ENCODE results near the gene POTEI.
"Not testable (repeated sequence)": the region's sequence is repeated elsewhere in the genome, so short reads cannot be mapped to it uniquely, and the experiment has no call there.

The POTEI gene

DNA sequence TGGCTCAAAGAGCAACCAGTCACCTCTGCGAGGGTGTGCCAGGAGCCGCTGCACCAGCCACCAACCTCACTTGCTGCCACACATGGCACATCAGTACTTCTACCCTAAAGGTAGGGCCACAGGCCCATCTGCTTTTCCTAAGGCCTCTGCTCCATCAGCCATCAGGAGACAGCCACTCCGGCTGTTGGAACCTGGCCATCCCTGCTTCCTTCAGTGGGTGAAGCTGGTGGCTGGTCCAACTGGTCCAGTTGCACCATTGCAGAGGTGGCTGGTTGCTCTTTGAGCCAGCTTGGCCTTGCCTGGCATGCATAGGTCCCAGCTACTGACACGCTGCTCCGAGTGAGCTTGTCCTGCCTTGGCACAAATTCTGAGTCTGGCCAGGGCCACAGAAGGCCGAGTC is 53.7 kb downstream of the POTEI start:
- H3K9me3 ChIP-seq (ENCODE audit: control insufficient read depth in 5 of 5, low read length in 5 of 5); H3K36me3 ChIP-seq (ENCODE audit: control insufficient read depth in 5 of 5, insufficient read depth in 5 of 5, low read length in 5 of 5); H3K4me1 ChIP-seq (ENCODE audit: control insufficient read depth in 5 of 5, insufficient read depth in 5 of 5, low read length in 5 of 5); H3K27me3 ChIP-seq (ENCODE audit: control insufficient read depth in 5 of 5, insufficient read depth in 4 of 5, low read length in 5 of 5); H3K4me3 ChIP-seq (ENCODE audit: low read depth in 1 of 5, low read length in 5 of 5); H3K27ac ChIP-seq (ENCODE audit: low read depth, low read length); H3K9ac ChIP-seq (ENCODE audit: low read length in 5 of 5): not testable (repeated sequence)

GRCh38 chr2:130454712-130455083 is 54.4 kb downstream of the POTEI start:
- H3K9ac ChIP-seq (ENCODE audit: low read length in 5 of 5); H3K9me3 ChIP-seq (ENCODE audit: control insufficient read depth in 5 of 5, low read length in 5 of 5); H3K36me3 ChIP-seq (ENCODE audit: control insufficient read depth in 5 of 5, insufficient read depth in 5 of 5, low read length in 5 of 5); H3K4me1 ChIP-seq (ENCODE audit: control insufficient read depth in 5 of 5, insufficient read depth in 5 of 5, low read length in 5 of 5); H3K27ac ChIP-seq (ENCODE audit: low read depth, low read length); H3K27me3 ChIP-seq (ENCODE audit: control insufficient read depth in 5 of 5, insufficient read depth in 4 of 5, low read length in 5 of 5); H3K4me3 ChIP-seq (ENCODE audit: low read depth in 1 of 5, low read length in 5 of 5): not testable (repeated sequence)

DNA sequence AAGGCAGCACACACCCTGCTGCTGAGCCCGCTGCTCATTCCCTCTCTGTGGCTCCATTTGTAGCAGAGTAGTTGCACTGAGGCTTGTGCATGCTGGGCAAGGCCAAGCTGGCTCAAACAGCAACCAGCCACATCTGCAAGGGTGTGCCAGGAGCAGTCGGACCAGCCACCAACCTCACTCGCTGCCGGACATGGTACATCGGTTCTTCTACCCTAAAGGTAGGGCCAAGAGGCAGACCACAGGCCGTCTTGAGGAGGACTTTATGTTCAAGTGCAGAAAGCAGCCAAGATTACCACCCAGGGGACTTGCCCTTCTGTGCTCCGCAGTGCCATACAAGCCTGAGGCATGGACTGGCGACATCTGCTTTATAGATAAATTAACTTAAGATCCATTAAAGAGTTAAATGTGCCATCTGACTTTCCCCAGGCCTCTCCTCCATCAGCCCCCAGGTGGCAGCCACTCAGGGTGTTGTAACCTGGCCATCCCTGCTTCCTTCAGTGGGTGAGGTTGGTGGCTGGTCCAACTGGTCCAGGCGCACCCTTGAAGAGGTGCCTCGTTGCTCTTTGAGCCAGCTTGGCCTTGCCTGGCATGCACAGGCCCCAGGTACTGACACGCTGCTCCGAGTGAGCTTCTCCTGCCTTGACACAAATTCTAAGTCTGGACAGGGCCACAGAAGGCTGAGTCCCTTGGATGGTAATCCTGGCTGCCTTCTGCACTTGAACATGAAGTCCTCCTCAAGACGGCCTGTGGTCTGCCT is 55.0 kb downstream of the POTEI start:
- H3K27ac ChIP-seq (ENCODE audit: low read depth, low read length); H3K4me1 ChIP-seq (ENCODE audit: control insufficient read depth in 5 of 5, insufficient read depth in 5 of 5, low read length in 5 of 5); H3K9me3 ChIP-seq (ENCODE audit: control insufficient read depth in 5 of 5, low read length in 5 of 5); H3K4me3 ChIP-seq (ENCODE audit: low read depth in 1 of 5, low read length in 5 of 5); H3K27me3 ChIP-seq (ENCODE audit: control insufficient read depth in 5 of 5, insufficient read depth in 4 of 5, low read length in 5 of 5); H3K36me3 ChIP-seq (ENCODE audit: control insufficient read depth in 5 of 5, insufficient read depth in 5 of 5, low read length in 5 of 5); H3K9ac ChIP-seq (ENCODE audit: low read length in 5 of 5): not testable (repeated sequence)

DNA sequence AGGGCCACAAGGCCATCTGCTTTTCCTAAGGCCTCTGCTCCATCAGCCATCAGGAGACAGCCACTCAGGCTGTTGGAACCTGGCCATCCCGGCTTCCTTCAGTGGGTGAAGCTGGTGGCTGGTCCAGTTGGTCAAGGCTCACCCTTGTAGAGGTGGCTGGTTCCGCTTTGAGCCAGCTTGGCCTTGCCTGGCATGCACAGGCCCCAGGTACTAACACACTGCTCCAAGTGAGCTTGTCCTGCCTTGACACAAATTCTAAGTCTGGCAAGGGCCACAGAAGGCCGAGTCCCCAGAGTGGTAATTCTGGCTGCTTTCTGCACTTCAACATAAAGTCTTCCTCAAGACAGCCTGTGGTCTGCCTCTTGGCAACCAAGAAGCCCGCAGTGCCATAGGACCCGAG is 56.2 kb downstream of the POTEI start:
- not testable (repeated sequence) for H3K27me3 ChIP-seq (ENCODE audit: control insufficient read depth in 5 of 5, insufficient read depth in 4 of 5, low read length in 5 of 5); H3K36me3 ChIP-seq (ENCODE audit: control insufficient read depth in 5 of 5, insufficient read depth in 5 of 5, low read length in 5 of 5); H3K9ac ChIP-seq (ENCODE audit: low read length in 5 of 5); H3K9me3 ChIP-seq (ENCODE audit: control insufficient read depth in 5 of 5, low read length in 5 of 5); H3K4me3 ChIP-seq (ENCODE audit: low read depth in 1 of 5, low read length in 5 of 5); H3K27ac ChIP-seq (ENCODE audit: low read depth, low read length); H3K4me1 ChIP-seq (ENCODE audit: control insufficient read depth in 5 of 5, insufficient read depth in 5 of 5, low read length in 5 of 5)

DNA sequence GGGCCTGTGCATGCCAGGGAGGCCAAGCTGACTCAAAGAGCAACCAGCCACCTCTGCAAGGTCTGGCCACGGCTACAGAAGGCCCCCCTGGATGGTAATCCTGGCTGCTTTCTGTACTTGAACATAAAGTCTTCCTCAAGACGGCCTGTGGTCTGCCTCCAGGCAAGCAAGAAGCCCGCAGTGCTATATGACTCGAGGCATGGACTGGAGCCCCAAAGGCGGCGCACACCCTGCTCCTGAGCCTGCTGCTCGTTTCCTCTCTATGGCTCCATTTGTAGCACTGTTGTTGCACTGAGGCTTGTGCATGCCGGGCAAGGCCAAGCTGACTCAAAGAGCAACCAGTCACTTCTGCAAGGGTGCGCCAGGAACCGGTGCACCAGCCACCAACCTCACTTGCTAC is 57.3 kb downstream of the POTEI start:
- H3K9me3 ChIP-seq (ENCODE audit: control insufficient read depth in 5 of 5, low read length in 5 of 5) = not testable (repeated sequence)

DNA sequence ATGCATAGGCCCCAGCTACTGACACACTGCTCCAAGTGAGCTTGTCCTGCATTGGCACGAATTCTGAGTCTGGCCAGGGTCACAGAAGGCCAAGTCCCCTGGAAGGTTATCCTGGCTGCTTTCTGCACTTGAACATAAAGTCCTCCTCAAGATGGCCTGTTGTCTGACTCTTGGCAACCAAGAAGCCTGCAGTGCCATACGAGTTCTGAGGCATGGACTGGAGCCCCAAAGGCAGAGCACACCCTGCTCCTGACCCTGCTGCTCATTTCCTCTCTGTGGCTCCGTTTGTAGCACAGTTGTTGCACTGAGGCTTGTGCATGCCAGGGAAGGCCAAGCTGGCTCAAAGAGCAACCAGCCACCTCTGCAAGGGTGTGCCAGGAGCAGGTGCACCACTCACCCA is 57.9 kb downstream of the POTEI start:
- H3K4me3 ChIP-seq (ENCODE audit: low read depth in 1 of 5, low read length in 5 of 5); H3K9ac ChIP-seq (ENCODE audit: low read length in 5 of 5); H3K9me3 ChIP-seq (ENCODE audit: control insufficient read depth in 5 of 5, low read length in 5 of 5); H3K4me1 ChIP-seq (ENCODE audit: control insufficient read depth in 5 of 5, insufficient read depth in 5 of 5, low read length in 5 of 5); H3K27ac ChIP-seq (ENCODE audit: low read depth, low read length); H3K27me3 ChIP-seq (ENCODE audit: control insufficient read depth in 5 of 5, insufficient read depth in 4 of 5, low read length in 5 of 5); H3K36me3 ChIP-seq (ENCODE audit: control insufficient read depth in 5 of 5, insufficient read depth in 5 of 5, low read length in 5 of 5): not testable (repeated sequence)

More for the DNA sequence above, 57.3 kb downstream of the POTEI start:
- not testable (repeated sequence) for H3K4me1 ChIP-seq (ENCODE audit: control insufficient read depth in 5 of 5, insufficient read depth in 5 of 5, low read length in 5 of 5); H3K27ac ChIP-seq (ENCODE audit: low read depth, low read length); H3K27me3 ChIP-seq (ENCODE audit: control insufficient read depth in 5 of 5, insufficient read depth in 4 of 5, low read length in 5 of 5); H3K9ac ChIP-seq (ENCODE audit: low read length in 5 of 5); H3K36me3 ChIP-seq (ENCODE audit: control insufficient read depth in 5 of 5, insufficient read depth in 5 of 5, low read length in 5 of 5); H3K4me3 ChIP-seq (ENCODE audit: low read depth in 1 of 5, low read length in 5 of 5)

GRCh38 chr2:130450366-130450765 is 58.8 kb downstream of the POTEI start:
- not testable (repeated sequence) for H3K4me1 ChIP-seq (ENCODE audit: control insufficient read depth in 5 of 5, insufficient read depth in 5 of 5, low read length in 5 of 5); H3K4me3 ChIP-seq (ENCODE audit: low read depth in 1 of 5, low read length in 5 of 5); H3K27ac ChIP-seq (ENCODE audit: low read depth, low read length); H3K27me3 ChIP-seq (ENCODE audit: control insufficient read depth in 5 of 5, insufficient read depth in 4 of 5, low read length in 5 of 5); H3K9me3 ChIP-seq (ENCODE audit: control insufficient read depth in 5 of 5, low read length in 5 of 5); H3K36me3 ChIP-seq (ENCODE audit: control insufficient read depth in 5 of 5, insufficient read depth in 5 of 5, low read length in 5 of 5); H3K9ac ChIP-seq (ENCODE audit: low read length in 5 of 5)

DNA sequence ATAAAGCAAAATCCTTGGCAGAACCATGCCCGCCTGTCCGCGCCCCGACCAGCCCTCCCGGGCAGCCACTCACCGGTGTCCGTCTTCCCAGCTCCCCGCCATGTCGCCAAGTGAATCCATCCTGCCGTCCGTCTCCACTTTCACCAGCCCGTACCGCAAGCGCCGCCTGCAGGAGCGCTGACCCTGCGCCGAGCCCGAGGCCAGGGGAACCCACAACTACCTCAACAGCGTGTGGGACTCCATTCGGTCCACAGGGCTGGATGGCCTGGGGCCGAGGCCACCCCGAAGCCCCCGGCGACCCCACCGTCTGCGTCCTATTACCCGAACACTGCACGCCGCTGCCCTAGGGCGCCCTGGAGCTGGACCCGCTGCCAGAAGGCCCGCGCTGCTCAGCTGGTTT is 81.5 kb downstream of the POTEI start:
- not testable (repeated sequence) for H3K4me1 ChIP-seq (ENCODE audit: control insufficient read depth in 5 of 5, insufficient read depth in 5 of 5, low read length in 5 of 5); H3K9me3 ChIP-seq (ENCODE audit: control insufficient read depth in 5 of 5, low read length in 5 of 5); H3K9ac ChIP-seq (ENCODE audit: low read length in 5 of 5); H3K27ac ChIP-seq (ENCODE audit: low read depth, low read length); H3K36me3 ChIP-seq (ENCODE audit: control insufficient read depth in 5 of 5, insufficient read depth in 5 of 5, low read length in 5 of 5); H3K27me3 ChIP-seq (ENCODE audit: control insufficient read depth in 5 of 5, insufficient read depth in 4 of 5, low read length in 5 of 5)
- H3K4me3 ChIP-seq (ENCODE audit: low read depth in 1 of 5, low read length in 5 of 5) = peak overlapping the region in 4 of 5 donors; percentile 42 to 54 (median 50)

- not testable (repeated sequence) for H3K9ac ChIP-seq (ENCODE audit: low read length in 5 of 5); H3K36me3 ChIP-seq (ENCODE audit: control insufficient read depth in 5 of 5, insufficient read depth in 5 of 5, low read length in 5 of 5); H3K27ac ChIP-seq (ENCODE audit: low read depth, low read length); H3K9me3 ChIP-seq (ENCODE audit: control insufficient read depth in 5 of 5, low read length in 5 of 5); H3K4me1 ChIP-seq (ENCODE audit: control insufficient read depth in 5 of 5, insufficient read depth in 5 of 5, low read length in 5 of 5); H3K27me3 ChIP-seq (ENCODE audit: control insufficient read depth in 5 of 5, insufficient read depth in 4 of 5, low read length in 5 of 5); H3K4me3 ChIP-seq (ENCODE audit: low read depth in 1 of 5, low read length in 5 of 5)
Observed at GRCh38 chr2:130418845-130419244, 90.3 kb downstream of the POTEI start.

DNA sequence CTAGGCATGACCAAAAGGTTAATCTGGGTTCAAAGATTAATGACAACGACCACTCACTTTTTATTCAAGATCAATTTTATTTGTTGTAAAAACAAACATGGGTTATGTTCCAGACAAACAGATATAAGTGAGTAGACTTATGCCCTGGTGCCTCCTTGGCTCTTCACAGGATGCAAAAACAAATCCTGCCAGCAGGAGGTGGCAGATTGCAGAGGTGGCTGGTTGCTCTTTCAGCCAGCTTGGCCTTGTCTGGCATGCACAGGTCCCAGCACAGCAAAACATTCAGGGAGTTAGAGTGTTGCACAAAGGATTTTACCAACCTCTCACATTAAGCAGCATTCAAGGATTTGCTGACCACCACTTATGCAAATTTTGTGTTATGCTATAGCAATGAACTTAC is 92.4 kb downstream of the POTEI start:
- not testable (repeated sequence) for H3K4me3 ChIP-seq (ENCODE audit: low read depth in 1 of 5, low read length in 5 of 5); H3K9ac ChIP-seq (ENCODE audit: low read length in 5 of 5); H3K27ac ChIP-seq (ENCODE audit: low read depth, low read length); H3K4me1 ChIP-seq (ENCODE audit: control insufficient read depth in 5 of 5, insufficient read depth in 5 of 5, low read length in 5 of 5); H3K9me3 ChIP-seq (ENCODE audit: control insufficient read depth in 5 of 5, low read length in 5 of 5); H3K36me3 ChIP-seq (ENCODE audit: control insufficient read depth in 5 of 5, insufficient read depth in 5 of 5, low read length in 5 of 5); H3K27me3 ChIP-seq (ENCODE audit: control insufficient read depth in 5 of 5, insufficient read depth in 4 of 5, low read length in 5 of 5)
